Lower lobe of right lung (tissue), 2 donors: ENCODE data around the gene FGFRL1. TPM values are rescaled to one million over a fixed set of nuclear protein-coding genes. Genes with fewer than 3 reads are reported as not detected.
"Not testable (repeated sequence)": the region's sequence is repeated elsewhere in the genome, so short reads cannot be mapped to it uniquely, and the experiment has no call there.

Experiments used
- ATAC-seq, 2 donors: fragments of 200-7000 bp; cut with Tn5 transposase; one replicate each; pipeline ENCODE4 v1.9.1; 2020 to 2022; ENCODE audit warnings: mild to moderate bottlenecking in 2 of 2, moderate library complexity in 2 of 2
- DNase-seq: peaks from one replicate; pipeline ENCODE4 v3.0.0-alpha.2; 2020
- H3K27ac ChIP-seq: fragments of 200-600 bp; one replicate; pipeline ENCODE4 v1.8.0; 2022
- H3K27me3 ChIP-seq: fragments of 200-600 bp; one replicate; pipeline ENCODE4 v1.8.0; 2022; ENCODE audit warnings: low read depth
- H3K36me3 ChIP-seq: fragments of 200-600 bp; one replicate; pipeline ENCODE4 v1.8.0; 2022; ENCODE audit warnings: mild to moderate bottlenecking
- H3K4me1 ChIP-seq: fragments of 200-600 bp; one replicate; pipeline ENCODE4 v1.8.0; 2022
- H3K4me3 ChIP-seq: fragments of 200-600 bp; one replicate; pipeline ENCODE4 v1.8.0; 2022; ENCODE audit warnings: mild to moderate bottlenecking
- H3K9me3 ChIP-seq: fragments of 200-600 bp; one replicate; pipeline ENCODE4 v1.8.0; 2022
- CTCF ChIP-seq: fragments of 200-600 bp; IDR thresholded peaks from one replicate; pipeline ENCODE4 v1.8.0; 2022; ENCODE audit warnings: antibody characterized with exemption, mild to moderate bottlenecking
- intact Hi-C: fragments of 100-400 bp; cut with DNase I; formaldehyde crosslinking; loops from one replicate; pipeline ENCODE4 v1.11.0; 2022
- total RNA-seq: library from RNA; stranded (reverse); fragmentation: NEBNext Ultra II Directional; extraction: Animal tissue kit (Norgen Biotek cat#: 25700); gene quantifications from one replicate; pipeline ENCODE4 v1.2.1, GENCODE V29; 2021
- donor health status: DM: no; HTN: yes; CAD: no; lungs with severe emphysema.

Gene FGFRL1
- total RNA-seq, 1 donor from 2014 or later: 23.4 TPM

- DNase-seq: no peak
- H3K4me3 ChIP-seq: no peak overlapping the region
- intact Hi-C loops: no loop called here
- TF ChIP-seq CTCF: no peak
- H3K36me3 ChIP-seq: no peaks in the 10 kb centered on the region
- ATAC-seq: no peak
- H3K27me3 ChIP-seq: peaks cover 43% of the 10 kb centered on the region
- no peaks in the 10 kb centered on the region for H3K9me3 ChIP-seq
- H3K27ac ChIP-seq: no peak overlapping the region
- H3K4me1 ChIP-seq: peaks cover 33% of the 10 kb centered on the region
These were observed 40.0 kb downstream of the FGFRL1 start for GRCh38 chr4:1051472-1051871.

GRCh38 chr4:1052231-1052671 is 40.8 kb downstream of the FGFRL1 start:
- Histone ChIP-seq H3K27me3 (peaks cover 51% of the 10 kb centered on the region), H3K4me3 (no peak overlapping the region), H3K4me1 (peaks cover 28% of the 10 kb centered on the region), H3K27ac (no peak overlapping the region), H3K9me3 (no peaks in the 10 kb centered on the region), H3K36me3 (no peaks in the 10 kb centered on the region)
- ATAC-seq (no peak), DNase-seq (no peak)
- TF ChIP-seq CTCF: no peak
- intact Hi-C loops: no loop called here

- Histone ChIP-seq H3K27ac (no peak overlapping the region), H3K4me3 (peak overlapping the region; percentile 6), H3K27me3 (peaks cover 55% of the 10 kb centered on the region), H3K4me1 (peaks cover 19% of the 10 kb centered on the region), H3K9me3 (no peaks in the 10 kb centered on the region), H3K36me3 (no peaks in the 10 kb centered on the region)
- intact Hi-C loops: no loop called here
- no peak for DNase-seq
- no peak for ATAC-seq
- TF ChIP-seq CTCF: no peak
These were observed 41.7 kb downstream of the FGFRL1 start for GRCh38 chr4:1053080-1053661.

GRCh38 chr4:1053891-1054290 is 42.5 kb downstream of the FGFRL1 start:
- H3K27ac ChIP-seq, ATAC-seq, intact Hi-C loops, H3K36me3 ChIP-seq, DNase-seq, H3K9me3 ChIP-seq, H3K4me3 ChIP-seq: not testable (repeated sequence)
- Histone ChIP-seq H3K4me1 (peaks cover 16% of the 10 kb centered on the region), H3K27me3 (peaks cover 56% of the 10 kb centered on the region)

- DNase-seq, intact Hi-C loops, H3K27ac ChIP-seq, H3K36me3 ChIP-seq, ATAC-seq, H3K4me3 ChIP-seq, H3K9me3 ChIP-seq: not testable (repeated sequence)
- peaks cover 63% of the 10 kb centered on the region for H3K27me3 ChIP-seq
- H3K4me1 ChIP-seq: peaks cover 16% of the 10 kb centered on the region
These were observed 43.3 kb downstream of the FGFRL1 start for GRCh38 chr4:1054696-1055242.

- ATAC-seq, intact Hi-C loops, H3K9me3 ChIP-seq, DNase-seq, H3K36me3 ChIP-seq: not testable (repeated sequence)
- H3K4me1 ChIP-seq: peaks cover 16% of the 10 kb centered on the region
- H3K4me3 ChIP-seq: peak overlapping the region; percentile 32
- peaks cover 63% of the 10 kb centered on the region for H3K27me3 ChIP-seq
- peak overlapping the region; percentile 49 for H3K27ac ChIP-seq
These were observed 43.8 kb downstream of the FGFRL1 start for GRCh38 chr4:1055243-1055701.
